ENCODE measurements around the gene PRELP. TPM values are rescaled to one million over a fixed set of nuclear protein-coding genes. Genes with fewer than 3 reads are reported as not detected.

PRELP gene
- total RNA-seq, 1 experiment from 2014 or later, result 0.07 TPM

GRCh38 chr1:203462143-203462542 lies 13.5 kb upstream of the PRELP start:
- Histone ChIP-seq H2BK12ac (ENCODE audit: insufficient read length, low read depth, low read length) (no peak overlapping the region), H3K27ac (ENCODE audit: insufficient read length, low read depth, low read length) (no peak overlapping the region), H3K79me1 (ENCODE audit: insufficient read depth, low read depth, low read length, poor library complexity, severe bottlenecking) (no peaks in the 10 kb centered on the region), H4K5ac (ENCODE audit: insufficient read length, low read depth, low read length) (no peak overlapping the region), H3K4me2 (ENCODE audit: insufficient read depth, insufficient read length, low read length) (no peak overlapping the region), H3K27me3 (ENCODE audit: insufficient read depth, low read length) (no peaks in the 10 kb centered on the region), H3K79me2 (ENCODE audit: insufficient read depth, low read length) (no peaks in the 10 kb centered on the region), H3K9me3 (ENCODE audit: control insufficient read depth, low read depth, low read length) (no peaks in the 10 kb centered on the region), H3K4me1 (ENCODE audit: insufficient read depth, low read length) (peaks cover 4% of the 10 kb centered on the region; the same call in 1 of the 2 replicates), H3K14ac (ENCODE audit: insufficient read depth, low read length) (no peak overlapping the region), H3K23me2 (ENCODE audit: insufficient read length, low read depth, low read length, poor library complexity, severe bottlenecking) (no peaks in the 10 kb centered on the region), H2AFZ (ENCODE audit: low read length) (no peak overlapping the region), H3K9ac (ENCODE audit: extremely low read depth, insufficient read length, low read length) (no peak overlapping the region), H4K20me1 (ENCODE audit: control insufficient read depth, insufficient read depth, insufficient read length) (no peaks in the 10 kb centered on the region), H3K18ac (ENCODE audit: insufficient read length, low read depth, low read length) (no peak overlapping the region), H2BK120ac (ENCODE audit: low read depth, low read length, poor library complexity, severe bottlenecking) (no peak overlapping the region), H3T11ph (ENCODE audit: low read length) (no peak overlapping the region), H3K56ac (ENCODE audit: insufficient read length, low read depth, low read length) (no peak overlapping the region), H4K91ac (ENCODE audit: insufficient read length, low read depth, low read length) (no peak overlapping the region), H2AK5ac (ENCODE audit: insufficient read length, low read length) (no peak overlapping the region), H4K8ac (replicated peaks; ENCODE audit: insufficient read length, low read depth, low read length) (no peak overlapping the region), H3K23ac (ENCODE audit: insufficient read length, low read depth, low read length) (no peak overlapping the region), H2BK15ac (ENCODE audit: low read depth, low read length) (no peak overlapping the region), H3K4ac (ENCODE audit: low read depth, low read length) (no peak overlapping the region), H2BK5ac (ENCODE audit: insufficient read length, low read length) (no peak overlapping the region), H2BK20ac (ENCODE audit: low read depth, low read length, poor library complexity, severe bottlenecking) (no peak overlapping the region)
- peaks cover 8% of the 10 kb centered on the region for H3K27me3 Mint-ChIP-seq (ENCODE audit: low read depth)
- WGBS (ENCODE audit: extremely low coverage, insufficient read length, low lambda C conversion rate), result no CpG with 5 or more reads among the region's 1 CpG
- peak overlapping the region in 1 of 3 experiments; percentile 37; a peak in 1 of 7 replicates for H3K27ac Mint-ChIP-seq
- DNase-seq, result no peak
- no peak for TF ChIP-seq CTCF (conservative IDR thresholded peaks at IDR 0.05)
- H3K9me3 Mint-ChIP-seq, result no peaks in the 10 kb centered on the region; a peak in 2 of 5 replicates
- H3K4me1 Mint-ChIP-seq, result peaks cover 26 to 33% of the 10 kb centered on the region in 2 experiments
- H3K36me3 Mint-ChIP-seq (ENCODE audit: insufficient read depth in 1 of 3, low read depth in 3 of 3), result no peaks in the 10 kb centered on the region
- H3K4me3 Mint-ChIP-seq, result no peak overlapping the region

All from H9 (cell line).